NCI-H526 treated with DMSO at 0.1 percent for 48 hours (cell line): Measurements from ENCODE around the gene GMPPB.
A peak's percentile ranks its signal among the peaks of the same experiment; 100 is the strongest.

ENCODE experiments used
- DNase-seq: peaks from one replicate; lab custom pipeline; 2025; lab: John Stamatoyannopoulos, UW

The GMPPB gene

DNA sequence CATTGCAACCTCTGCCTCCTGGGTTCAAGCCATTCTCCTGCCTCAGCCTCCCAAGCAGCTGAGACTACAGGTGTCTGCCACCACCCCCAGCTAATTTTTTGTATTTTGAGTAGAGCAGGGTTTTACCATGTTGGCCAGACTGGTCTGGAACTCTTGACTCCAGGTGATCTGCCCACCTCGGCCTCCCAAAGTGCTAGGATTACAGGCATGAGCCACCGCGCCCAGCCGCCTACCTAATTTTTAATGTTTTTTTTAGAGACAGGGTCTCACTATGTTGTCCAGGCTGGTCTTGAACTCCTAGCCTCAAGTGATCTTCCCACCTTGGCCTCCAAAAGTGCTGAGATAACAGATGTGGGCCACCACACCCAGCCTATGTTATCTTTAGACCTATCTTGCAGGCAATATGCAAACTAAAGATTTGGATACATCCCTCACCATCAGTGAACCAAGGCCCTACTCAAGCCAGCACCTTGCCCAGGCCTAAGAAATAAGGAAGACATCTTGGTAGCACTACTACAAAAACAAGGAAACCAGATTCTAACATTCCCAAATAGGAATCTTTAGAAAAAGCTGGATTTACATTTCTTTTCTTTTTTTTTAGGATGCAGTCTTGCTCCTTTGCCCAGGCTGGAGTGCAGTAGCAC, 6.3 kb upstream of the GMPPB start:
- no peak for DNase-seq

GRCh38 chr3:49727924-49728361, 4.2 kb upstream of the GMPPB start:
- no peak for DNase-seq

DNA sequence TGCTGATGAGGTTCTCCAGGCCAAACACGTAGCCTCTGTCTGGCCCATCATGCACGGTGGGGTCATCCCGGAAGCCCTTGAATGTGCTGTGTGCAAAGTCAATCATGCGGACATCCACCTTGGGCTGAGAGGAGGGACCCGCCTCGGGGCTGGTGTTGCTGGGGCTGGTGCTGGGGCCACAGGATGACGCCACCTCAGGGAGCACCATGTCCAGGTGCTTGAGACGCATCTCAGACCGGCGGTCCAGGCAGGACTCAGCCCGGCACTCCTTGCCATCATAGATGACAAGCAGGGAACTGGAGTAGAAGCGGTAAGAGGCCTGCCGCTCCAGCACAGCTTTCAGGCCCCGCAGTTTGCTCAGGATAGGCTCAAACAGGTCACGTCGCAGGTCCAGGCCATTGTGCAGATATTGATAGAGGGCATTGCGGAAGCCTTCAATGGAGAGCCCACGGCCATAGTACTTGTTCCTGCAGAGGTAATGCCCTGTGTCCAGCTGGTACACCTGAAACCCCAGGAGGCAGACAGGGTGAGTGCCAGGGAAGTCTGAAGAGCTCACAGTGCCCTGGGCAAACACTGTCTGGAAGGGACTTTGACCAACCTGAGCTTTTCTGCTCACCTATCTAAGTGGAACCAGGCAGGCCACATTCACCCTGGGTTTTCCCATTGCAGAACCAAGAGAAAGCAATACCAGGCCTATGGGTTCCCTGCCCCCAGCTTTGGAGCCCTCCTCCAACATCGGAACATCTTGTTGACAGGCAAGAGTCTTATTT, 3.6 kb upstream of the GMPPB start:
- DNase-seq: no peak

DNA sequence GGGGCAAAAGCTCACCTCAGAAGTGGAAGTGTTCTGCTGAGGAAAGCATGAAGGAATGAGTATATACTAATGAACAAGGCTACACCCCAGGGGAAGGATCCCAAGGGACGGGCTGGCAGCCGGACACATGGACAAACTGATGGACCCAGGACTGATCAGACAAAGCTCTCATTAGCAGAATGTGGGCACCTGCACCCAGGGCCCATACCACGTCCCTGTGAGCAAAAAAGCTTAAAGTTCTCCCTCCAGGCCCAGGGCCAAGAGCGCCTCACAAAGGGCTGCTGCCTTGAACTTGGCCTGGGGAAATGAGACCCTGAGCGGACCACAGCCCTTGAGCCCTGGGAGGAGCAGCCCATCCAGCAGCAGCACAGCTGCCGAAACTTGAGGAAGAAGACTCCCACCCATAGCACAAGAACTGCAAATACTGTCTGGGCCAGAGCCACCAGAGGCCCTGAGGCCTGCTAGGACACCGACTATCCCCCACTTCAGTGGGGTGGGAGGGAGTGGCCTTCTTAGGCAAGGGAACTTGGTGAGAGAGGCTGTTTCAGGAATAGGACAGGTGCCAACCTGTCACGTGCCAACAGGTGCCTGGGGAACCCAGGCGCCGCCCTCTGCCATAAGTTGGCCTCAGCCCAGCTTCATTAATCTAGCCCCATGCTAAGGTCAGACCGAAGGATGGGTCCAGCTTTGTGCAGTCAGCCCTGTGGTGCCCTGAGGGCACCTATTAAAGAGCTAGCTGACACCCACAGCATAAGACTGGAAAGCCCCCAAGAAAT, 2.3 kb upstream of the GMPPB start:
- no peak for DNase-seq

GRCh38 chr3:49724586-49724985, 835 bp upstream of the GMPPB start:
- no peak for DNase-seq

GRCh38 chr3:49723296-49723627, 489 bp downstream of the GMPPB start:
- no peak for DNase-seq

DNA sequence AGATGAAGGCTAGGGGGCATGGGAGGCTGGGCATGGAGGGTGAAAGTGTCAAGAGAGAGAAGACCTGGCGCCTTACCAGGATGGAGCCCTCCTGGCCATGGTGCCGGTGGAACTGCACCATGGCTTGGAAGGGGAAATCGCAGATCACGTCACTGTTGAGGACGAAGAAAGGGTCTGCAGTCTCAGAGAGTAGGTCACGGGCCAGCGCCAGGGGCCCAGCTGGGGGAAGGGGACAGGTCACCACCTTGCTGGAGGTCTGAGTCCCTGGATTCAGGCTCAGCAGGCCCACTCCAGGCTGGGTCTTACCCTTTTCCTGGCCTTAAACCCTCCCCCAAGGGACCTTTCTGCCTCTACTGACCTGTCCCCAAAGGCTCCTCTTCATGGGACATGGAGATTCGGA, 855 bp downstream of the GMPPB start:
- DNase-seq: no peak

DNA sequence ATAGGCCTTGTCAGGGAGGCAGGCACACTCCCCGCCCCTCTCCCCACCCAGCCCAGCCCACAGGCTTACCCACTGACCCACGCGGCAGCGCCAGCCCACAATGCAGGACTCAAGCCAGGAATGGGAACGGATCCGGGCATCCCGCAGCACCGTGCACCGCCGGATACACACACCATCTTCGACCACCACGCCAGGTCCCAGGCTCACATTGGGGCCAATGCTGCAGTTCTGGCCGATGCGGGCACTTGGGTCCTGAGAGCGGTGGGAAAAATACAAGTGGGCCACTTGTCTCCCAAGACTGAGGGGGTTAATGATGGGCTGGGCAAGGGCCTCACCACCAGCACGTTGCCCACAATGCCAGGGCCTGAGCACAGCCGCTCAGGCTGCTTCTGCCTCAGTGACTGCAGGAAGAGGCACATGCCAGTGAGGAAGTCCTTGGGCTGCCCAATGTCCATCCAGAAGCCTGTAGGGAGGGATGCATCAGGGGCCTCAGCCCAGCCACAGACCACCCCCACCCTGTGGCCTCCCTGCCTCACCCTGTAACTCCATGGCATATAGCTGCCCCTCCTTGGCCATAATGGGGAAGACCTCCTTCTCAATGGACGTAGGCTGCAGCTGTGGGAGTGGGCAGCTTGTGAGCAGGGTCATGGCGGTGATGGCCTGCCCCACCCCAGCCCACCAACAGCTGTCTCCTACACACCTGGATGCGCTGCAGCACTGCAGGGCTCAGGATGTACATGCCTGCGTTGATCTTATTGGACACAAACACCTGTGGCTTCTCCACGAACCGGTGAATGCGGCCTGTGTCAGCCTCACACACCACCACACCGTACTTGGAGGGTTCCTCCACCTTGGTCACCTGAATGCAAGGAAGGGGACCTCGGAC, 1.6 kb downstream of the GMPPB start:
- DNase-seq: no peak

GRCh38 chr3:49721596-49721895, 2.2 kb downstream of the GMPPB start:
- DNase-seq: no peak

DNA sequence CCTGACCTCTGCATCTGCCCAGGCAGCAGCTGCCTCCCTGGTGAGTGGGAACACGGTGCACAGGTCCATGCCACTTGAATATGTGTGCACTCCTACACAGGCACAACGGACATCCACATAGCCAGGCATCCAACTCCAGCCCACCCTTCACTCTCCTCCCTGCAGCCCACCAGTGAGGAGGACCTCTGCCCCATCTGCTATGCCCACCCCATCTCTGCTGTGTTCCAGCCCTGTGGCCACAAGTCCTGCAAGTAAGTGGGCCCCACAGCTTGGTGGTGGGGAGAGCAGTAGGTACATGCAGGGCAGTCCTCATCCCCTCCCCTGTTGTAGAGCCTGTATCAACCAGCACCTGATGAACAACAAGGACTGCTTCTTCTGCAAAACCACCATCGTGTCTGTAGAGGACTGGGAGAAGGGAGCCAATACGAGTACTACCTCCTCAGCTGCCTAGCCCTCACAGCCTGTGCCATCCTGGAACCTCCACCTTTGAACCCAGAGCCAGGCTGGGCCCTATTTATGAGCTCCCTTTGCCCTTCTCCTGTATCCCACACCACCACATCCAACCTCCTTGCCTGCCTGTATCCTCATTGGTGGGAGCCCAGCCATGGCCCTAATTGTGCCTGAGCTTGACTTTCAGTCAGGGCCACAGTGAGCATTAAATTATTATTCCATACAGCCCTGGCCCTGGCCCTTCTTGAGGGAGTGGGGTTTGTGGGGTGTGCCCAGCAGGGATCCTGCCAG, 2.7 kb downstream of the GMPPB start:
- no peak for DNase-seq

DNA sequence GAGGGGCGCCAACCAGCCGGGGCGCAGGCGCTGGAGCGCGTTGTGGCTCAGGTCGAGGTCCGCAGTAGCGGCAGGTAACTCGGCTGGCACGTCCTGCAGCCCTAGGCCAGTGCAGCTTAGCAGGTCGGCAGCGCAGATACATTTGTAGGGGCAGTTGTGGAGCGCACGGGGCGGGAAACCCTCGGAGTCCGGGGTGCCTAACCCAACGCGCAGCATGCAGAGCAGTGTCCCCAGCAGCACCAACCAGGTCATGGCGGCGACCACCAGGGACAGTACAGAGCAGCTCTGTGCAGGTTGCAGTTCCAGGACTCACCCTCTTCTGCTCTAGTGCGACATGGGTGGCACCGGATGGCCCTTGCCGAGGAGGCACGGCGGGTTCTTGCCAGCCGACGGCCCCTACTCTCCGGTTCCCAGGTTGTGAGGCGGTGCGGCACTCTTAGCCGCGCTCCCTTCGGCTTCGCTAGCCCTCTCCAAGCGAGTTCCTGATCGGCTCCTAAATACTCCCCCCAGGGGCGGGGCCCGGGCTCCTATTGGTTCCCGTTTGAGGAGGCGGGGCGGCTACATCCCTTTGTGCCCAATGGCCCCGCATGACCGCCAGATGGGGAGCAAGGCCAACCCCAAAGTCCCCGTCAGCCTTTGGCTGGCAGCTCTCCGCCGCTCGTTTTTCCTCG, 4.4 kb downstream of the GMPPB start, which contains the start of gene AMIGO3:
Gene AMIGO3 (minus strand): TSS at position 471 of the 671 bp plus-strand sequence. CDS start 219 bp downstream, at position 252.
- peak; percentile 84 for DNase-seq

DNA sequence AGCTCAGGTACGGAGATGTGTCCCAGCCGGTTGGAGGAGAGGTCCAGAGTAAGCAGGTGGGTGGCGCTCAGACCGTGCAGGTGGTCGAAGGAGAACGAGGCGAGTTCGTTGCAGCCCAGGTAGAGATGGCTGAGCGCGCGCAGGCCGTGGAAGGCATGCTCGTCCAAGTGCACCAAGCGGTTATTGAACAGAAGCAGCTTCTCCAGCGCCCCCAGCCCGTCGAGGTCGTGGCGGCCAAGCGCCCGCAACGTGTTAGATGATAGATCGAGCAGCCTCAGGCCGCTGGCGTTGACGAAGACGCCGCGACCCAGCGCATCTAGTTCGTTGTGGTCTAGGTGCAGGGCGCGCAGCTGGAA, 4.9 kb downstream of the GMPPB start:
- no peak for DNase-seq

- DNase-seq: no peak
Measured at GRCh38 chr3:49717959-49718857, 5.5 kb downstream of the GMPPB start.

GRCh38 chr3:49717211-49717958, 6.4 kb downstream of the GMPPB start:
- DNase-seq: no peak

GRCh38 chr3:49716691-49717210, 7.0 kb downstream of the GMPPB start:
- DNase-seq: no peak

DNA sequence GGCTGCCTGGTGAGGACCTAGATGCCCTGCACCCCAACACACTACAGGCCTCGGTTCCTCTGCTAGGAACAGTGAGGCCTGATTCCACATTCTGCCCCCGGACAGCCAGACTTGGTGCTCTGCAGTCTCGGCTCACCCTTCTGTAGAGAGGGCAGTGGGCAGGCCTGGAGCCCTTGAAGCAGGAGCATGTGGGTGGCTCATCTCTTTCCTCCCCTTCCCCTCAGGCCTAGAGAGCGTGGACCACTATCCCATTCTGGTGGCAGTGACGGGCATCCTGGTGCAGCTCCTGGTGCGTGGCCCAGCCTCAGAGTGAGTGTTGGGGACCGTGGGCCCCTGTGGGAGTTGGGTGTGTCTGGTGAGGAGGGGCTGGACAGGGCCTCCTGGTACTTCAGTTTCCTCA, 7.6 kb downstream of the GMPPB start:
- DNase-seq: no peak

GRCh38 chr3:49715611-49716121, 8.1 kb downstream of the GMPPB start:
- no peak for DNase-seq

- DNase-seq: no peak
Measured at GRCh38 chr3:49714728-49715550, 8.8 kb downstream of the GMPPB start.
